EH (cell line): Measurements from ENCODE around the gene GALNT10.

Experiments used
- DNase-seq: peaks from one replicate; pipeline ENCODE4 v3.0.0-alpha.2; 2015; ENCODE audit warnings: low read depth

The GALNT10 gene

DNA sequence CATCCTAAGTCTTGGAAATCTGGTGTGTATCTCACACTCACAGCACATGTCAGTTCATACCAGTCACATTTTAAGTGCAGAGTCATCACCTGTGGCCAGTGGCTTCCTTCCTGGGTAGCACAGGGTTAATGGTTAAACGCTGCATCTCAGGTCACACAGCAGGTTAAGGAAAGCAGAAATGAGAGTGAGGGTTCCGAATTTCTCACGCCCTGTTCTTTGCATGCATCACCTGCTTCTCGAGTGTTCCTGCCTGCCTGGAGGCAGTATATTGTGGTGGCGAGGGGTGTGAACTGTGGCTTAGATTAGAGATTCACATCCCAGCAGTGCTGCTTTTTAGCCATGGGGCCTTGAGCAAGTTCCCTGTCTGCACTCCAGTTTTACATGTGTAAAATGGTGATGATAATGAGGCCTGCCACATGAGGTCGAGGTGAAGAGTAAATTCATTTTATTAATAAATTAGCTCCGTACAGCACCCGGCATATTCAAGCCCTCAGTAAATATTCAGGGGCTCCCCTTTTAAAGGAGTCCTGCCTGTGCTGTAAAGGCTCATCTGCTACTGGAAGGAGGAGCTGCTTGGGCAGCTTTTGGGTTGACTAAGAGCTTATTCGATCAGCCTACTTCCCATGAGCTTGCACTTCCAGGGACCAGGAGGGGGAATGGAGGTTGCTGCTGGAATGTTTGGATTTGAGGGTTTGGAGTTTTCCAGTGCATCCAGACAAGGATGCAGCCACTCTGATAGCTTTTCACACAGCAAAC lies 194.1 kb downstream of the GALNT10 start:
- DNase-seq: no peak

DNA sequence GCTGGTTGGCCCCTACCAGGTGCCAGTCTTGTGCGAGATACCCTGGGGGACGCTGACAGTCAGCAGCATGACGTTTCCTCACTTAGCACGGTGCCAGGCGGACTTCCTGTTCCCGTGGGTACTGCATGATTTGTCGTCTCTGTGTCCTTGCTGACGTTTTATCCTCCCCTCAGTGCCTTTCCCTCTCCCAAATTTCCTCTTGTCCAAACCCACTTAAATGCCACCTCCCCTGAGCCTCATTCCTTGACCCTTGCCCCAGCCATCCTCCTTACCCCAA lies 194.6 kb downstream of the GALNT10 start:
- DNase-seq: no peak

DNA sequence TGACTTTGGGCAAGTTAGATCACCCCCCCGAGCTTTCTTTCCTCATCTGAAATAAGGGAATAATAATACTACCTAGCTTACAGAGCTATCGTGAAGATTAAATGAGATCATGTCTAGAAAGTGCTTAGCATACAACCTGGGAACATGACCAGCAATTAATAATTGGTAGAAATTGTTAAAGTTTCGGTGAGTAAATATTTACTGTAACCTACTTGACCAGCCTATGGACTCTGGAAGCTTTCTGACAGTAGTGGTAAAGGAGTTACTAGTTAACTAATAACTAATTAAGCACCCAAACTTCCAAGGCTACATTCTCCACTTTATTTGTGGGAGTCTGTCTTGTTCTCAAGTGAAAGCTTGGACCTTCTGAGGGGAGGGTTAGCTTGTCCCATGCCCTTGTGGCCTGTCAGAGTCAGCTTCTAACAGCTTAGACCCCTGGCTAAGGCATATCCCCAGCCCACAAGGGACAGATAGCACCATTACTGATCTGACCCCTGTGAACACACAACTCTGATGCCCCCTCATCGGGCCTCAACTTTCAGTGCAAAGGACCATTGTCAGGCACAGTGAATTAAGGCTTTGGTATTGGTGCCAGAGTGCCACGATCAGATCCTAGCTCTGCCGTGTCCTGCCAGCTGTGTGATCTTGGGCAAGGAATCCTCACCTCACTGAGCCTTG lies 196.6 kb downstream of the GALNT10 start:
- no peak for DNase-seq

DNA sequence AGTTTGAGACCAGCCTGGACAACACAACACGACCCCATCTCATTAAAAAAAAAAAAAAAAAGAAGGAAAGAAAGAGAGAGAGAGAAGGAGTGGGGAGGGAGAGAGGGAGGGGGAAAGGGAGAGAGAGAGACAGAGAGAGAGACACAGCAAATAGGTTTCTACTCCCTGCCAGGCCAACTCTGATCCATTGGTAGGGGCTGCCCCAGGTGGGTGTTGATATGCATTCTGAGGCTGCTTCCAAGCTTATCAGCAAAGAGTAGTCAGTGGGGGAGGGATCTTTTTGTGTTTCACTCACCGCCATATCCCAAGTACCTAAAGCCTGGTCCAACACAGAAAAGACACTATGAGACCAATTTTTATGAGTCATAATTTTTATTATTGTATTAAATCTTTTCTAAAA lies 198.3 kb downstream of the GALNT10 start:
- no peak for DNase-seq

DNA sequence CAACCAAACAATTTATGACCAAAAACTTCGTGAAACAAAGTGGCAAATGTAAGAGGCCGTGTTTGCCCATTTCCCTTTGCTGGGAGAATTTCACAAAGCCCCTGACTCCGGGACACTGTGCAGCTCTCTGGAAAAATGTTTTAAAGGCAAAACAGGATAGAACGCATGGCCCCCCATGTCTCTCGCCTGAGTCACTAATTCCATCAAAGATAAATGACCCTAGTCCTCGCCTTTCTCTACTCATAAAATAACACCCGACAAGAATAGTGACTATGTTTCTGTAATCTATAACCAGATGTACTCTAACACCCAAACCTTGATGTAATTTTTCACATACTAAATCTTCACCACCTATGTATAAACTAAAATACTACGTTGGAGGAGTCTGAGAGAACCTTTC lies 199.6 kb downstream of the GALNT10 start:
- peak; percentile 65 for DNase-seq

DNA sequence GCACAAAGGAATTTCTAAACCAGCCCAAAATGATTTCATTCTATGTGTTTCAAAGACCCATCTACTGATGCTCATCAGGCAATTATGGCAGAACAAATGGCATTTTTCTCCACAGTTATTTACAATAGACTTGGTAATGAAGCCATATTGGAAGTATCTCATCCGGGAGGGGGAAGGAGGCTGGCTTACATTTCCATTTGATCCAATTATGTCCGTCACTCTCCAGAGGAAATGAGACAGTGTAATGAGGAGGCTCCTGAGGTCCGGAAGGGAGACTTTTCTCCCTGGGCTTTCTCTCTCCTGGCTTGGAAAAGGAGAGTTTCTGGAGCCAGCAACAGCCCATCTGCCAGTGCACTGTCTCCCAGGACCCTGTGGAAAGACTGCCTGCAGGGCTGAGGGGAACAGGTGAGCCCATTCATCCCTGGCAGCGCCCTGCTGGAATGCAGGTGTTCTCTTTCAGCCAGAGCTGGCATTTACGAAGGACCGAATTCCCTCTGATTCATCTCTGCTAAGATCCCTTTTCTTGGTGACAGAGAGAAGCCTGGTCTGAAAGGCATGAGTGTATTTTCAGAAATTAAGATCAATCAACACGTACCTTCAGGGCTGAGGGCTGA lies 200.3 kb downstream of the GALNT10 start:
- DNase-seq: no peak

DNA sequence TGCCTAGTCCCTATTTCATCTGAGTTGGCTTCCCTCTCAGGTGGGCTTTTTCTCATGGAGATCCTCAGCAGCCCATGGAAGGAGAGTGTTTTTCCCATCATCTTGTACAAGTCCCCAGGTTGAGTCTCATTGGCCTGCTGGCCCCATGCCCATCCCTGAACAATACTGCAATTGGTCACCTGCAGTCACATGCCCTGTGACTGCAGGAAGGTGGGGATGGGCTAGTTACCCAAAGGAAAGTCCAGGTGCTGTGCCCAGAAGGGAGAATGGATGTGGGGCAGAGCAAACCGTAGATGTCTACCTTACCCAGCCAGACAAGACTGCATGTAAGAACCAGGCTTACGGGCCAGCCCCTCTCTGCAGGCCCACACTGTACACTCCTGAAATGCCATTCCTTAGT lies 201.3 kb downstream of the GALNT10 start:
- no peak for DNase-seq

DNA sequence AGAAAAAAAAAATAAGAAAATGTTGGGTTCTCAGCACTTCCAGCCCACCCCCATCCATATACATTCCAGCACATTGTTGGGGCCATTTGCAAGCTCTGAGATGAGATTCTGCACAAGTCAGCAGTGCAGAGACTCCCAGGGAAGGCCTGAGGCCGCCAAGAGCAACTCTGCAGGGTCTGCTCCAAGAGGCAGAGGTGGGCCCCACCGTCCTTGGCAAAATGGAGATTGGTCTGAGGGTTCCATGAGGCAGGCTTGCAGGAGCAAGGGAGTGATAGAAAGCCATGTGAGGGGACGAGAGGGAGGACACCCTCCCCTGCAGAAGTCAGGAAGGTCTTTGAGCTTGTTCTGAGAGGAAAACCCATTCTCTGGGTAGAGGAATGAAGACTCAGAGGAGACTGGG lies 203.3 kb downstream of the GALNT10 start:
- no peak for DNase-seq

DNA sequence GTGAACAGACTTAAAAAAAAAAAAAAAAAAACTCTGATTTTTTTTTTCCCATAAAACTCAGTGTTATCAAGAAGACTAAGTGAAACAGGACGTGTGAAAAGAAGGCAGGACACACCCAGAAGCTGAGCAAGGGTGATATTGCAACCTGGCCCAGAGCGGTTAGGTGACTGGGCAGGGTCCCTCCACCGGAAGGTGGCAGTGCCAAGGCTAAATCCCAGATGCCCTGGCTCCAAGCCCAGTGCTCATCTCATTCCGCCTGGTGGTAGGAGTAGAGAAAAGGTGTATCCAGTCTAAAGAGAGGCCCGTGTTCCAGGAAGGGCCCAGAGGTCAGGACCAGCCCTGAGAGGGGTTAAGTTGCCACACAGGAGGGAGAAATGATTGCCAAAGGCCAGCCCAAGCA lies 203.8 kb downstream of the GALNT10 start:
- DNase-seq: no peak

DNA sequence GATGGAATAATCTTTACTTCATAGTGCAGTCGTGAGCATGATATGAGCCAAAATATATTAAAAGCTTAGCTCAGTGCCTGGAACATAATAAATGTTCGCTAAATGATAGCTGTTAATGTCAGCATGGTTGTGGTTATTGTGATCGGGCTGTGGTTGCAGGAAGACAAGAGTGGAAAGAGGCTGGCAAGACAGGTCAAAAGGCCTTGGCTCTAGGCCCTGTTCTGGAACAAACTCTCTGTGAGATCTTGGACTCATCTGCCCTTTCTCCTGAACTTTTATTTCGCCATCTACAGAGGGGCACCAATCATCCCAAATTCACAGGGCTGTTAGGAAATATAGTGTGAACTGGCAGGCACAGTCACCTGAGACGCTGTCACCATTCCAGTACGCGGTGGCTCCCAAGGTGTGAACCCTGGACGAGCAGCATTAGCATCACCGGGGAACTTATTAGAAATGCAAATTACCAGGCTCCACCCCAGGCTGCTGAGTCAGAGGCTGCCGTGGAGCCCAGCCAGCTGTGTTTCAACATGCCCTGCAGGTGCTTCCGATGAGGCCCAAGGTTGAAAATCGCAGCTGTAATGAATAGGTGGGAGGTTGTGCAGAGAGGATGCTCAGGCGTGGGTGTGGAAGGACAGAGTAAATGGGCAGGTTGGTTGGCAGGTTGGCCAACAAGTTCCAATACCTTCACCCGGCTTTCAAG lies 205.0 kb downstream of the GALNT10 start:
- no peak for DNase-seq

DNA sequence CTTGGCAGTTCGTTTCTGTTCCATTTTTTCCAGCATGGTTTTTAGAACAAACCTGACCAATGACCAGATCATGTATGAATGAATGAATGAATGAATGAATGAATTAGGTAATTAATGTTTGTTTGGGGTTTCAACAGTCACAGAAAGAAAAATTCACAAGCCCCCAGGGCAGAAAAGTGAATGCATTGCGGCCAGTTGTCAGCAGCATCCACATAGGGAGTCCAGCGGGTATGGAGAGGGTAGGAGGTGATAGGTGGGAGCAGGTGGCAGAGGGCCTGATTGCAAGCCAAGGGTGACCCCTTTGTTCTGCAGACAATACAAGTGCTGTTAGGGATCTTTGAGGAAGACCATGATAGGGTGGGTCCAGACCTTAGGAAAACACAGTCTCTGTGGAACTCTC lies 205.6 kb downstream of the GALNT10 start:
- no peak for DNase-seq

DNA sequence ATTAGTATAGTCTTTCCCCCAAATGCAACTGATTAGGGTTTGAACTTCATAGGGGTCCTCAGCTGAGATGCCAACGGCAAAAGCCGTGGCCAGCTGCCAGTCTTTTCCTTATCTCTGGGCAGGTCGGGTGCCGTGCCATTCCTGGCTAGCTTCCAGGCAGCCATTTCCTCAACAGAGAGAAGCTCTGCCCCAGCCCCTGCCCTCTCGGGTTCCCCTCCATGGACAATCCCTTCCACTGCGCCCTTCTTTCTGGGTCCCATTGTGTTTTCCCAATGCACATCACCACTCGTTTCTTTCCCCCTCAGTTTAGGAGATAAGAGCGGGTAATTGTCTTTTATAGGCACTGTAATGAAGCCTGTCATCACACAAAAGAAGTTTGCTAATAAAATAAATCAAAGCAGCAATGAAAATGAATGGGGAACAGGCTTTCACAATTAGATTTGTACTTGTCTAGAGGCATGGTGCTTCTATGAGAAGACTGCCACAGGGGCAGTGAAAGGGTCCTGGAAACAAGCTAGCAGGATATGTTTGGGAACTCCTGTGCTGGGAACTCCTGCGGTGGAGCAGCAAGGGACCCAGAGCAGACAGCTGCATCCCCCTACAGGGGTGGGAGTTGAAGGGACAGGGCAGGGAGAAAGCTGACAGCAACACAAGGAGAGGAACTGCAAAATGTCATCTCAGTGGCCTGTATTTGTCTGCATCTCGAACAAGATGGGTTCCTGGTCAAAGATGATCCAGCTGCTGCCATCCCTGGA lies 207.3 kb downstream of the GALNT10 start:
- no peak for DNase-seq

DNA sequence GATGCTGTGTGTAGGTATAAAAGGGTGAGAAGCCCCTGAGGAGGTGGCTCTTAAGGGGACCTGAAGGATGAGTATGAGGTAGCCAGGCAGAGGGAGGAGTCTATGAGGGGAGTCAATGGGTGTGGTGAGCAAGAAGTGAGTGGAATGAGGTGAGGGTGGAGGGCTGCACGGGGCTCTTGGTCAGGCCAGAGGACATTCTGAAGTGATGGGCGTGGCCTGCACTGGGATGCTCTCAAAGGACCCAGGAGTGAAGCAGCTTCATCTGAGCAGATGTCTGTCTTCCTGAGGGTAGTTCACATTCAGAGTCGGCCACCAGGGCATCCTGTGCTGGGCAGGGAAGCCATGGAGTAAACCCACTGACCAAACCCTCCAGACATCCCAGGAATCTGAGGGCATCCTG lies 210.1 kb downstream of the GALNT10 start:
- peak; percentile 17 for DNase-seq

DNA sequence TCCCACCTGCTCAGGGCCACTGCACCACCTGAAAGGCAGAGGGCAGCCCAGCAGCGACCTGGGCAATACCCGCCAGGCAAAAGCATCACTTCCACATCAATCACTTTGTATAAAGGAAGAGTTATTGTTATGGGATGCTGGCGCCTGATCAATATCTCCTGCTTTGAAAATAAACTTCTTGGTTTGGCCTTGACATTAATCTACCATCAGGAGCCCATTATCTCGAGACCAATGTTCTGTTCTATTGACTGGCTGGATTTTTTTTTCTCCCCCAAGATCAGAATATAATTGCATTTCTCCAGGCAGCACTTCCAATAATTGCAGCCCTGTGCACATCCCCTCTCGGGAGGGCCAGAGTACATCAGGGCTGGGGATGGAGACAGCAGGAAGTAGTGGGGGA lies 210.8 kb downstream of the GALNT10 start:
- DNase-seq: no peak

DNA sequence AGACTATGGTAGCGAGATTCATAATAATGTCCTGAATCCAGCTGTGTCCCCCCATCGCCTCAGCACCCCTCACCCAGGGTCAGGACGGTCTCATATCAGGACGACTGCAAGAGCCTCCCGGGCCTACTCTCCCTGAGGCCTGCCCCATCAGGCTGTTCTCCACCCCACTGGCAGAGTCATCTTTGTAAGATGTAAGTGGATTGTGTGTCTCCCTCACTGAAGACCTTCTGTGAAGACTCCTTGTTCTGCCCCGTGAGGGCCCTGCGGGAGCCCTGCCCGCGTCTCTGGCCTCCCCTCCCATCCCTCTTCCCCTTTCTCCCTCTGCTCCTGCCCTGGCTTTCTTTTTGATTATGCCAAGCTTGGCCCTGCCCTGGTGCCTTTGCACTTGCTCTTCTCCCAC lies 211.4 kb downstream of the GALNT10 start:
- no peak for DNase-seq

DNA sequence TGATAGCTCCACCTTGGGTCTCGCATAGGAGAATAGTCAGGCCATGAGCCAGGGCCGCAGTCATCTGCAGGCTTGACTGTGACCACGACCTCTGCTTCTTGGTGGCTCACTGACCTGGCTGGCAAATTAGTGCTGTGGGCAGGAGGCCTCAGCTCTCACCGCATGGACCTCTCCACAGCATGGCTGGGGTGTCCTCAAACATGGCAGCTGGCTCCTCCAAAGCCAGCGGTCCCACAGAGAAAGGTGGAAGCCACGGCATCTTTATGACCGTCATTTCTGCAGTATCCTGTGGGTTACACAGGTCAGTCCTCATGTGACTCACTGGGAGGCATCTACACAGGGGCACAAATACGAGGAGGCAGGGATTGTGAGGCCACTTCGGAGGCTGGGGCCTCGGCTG lies 212.1 kb downstream of the GALNT10 start:
- DNase-seq: no peak

DNA sequence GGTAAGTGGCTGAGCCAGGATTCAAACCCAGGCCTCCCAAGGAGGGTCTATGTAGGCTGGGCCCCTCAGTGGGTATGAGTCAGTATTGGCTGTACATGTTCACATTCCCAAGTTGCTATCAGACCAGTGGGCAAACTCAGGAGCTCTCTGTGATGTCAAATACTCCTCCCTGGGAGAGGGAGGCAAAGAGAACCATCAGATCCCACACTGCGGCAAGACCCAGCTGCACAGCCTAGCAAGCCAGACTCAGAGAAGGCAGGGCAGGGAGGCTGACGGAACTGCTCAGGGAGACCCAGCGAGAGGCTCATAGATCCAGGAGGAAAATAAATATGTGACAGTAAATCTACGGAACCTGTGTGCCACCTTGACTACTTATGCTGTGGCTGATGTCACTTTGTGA lies 212.7 kb downstream of the GALNT10 start:
- no peak for DNase-seq

DNA sequence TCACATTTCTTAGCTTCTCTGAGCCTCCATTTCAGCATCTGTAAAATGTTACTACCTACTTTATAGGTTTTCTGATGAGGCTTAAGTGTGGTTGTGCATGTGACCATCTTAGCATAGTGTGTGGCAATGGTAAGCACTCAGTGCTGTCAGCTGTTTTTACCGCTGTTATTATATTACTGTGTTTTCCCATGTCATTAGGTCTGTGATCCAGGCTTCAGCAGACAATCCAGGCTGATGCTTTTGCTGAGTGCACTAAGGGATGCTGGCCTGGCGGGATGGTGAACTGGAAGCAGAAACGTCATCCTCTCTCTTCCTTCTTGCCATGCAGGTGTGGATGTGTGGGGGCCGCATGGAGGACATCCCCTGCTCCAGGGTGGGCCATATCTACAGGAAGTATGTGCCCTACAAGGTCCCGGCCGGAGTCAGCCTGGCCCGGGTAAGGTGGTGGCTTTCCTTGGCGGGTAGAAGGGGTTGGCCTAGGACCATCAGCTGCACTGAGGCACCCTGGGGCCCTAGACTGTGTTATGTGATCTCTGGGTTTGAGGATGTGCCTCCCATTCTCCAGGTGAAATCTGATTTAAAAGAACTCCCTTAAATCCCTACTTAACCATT lies 213.3 kb downstream of the GALNT10 start:
- peak; percentile 27 for DNase-seq

DNA sequence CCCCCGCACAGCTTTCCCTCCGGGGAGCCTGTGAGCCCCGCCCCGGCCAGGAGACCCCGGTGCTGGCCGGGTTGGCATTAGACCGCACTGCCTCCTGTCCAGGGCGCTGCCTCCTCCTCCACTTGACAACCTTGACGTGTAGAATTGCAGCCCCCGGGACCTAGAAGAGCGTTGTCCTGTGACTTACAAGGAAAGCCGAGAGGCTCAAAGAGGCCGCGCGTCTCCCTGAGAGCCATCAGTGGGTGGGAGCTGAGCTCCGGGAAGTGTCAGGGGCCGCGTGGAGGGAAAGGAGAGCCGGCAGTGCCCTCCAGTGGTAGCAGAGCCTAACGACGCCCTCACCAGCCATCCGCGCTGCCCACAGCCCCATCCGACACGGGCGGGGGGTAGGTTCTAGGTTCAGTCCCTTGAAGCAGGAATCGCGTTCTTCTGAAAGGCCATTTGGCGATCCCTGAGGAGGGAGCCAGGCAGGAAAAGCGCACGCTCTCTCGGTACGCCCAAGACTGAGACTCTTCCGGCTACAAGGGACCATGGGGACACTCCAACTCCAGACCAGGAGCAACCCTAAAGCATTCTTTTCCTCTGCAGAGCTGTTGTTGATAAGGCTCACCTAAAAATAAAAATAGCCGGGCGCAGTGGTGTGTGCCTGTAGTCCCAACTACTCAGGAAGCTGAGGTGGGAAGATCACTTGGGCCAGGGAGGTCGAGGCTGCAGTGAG lies 214.7 kb downstream of the GALNT10 start:
- peak; percentile 83 for DNase-seq

DNA sequence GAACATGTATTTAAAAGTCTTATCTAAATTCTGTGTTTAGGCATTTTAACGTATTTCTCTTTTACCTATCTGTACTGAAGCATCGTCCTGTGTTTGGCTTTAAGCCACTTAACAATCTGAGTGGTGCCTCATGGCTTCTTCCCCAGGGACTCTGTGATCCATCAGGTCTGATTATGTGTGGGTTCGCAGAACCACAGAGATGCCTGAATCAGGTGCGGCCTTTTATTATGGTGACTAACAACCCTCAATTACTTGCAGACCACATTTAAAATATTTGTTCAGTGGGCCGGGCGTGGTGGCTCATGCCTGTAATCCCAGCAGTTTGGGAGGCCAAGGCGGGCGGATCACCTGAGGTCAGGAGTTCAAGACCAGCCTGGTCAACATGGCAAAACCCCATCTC lies 215.7 kb downstream of the GALNT10 start:
- DNase-seq: no peak

DNA sequence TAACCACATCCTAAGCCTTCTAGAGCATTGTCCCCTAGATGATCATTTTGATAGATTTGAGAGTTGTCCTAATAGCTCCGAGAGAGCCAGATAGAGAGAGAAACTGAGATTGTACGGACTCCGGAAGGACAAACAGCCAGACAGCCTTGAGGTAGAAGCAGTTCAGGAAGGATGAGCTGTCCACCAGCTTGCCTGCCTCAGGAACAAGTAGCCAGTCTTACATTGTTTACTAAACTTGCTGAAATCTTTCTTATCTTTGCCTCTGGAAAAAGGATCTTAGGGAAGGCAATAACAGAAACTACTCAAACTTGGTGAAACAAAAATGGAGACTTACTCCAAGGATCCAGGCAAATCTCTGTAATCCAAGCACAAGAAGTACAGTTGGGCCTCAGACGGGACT lies 216.3 kb downstream of the GALNT10 start:
- no peak for DNase-seq
